HUES6 (cell line): ENCODE data around the gene RASSF8.

Experiments used
- H3K27ac ChIP-seq: 2 replicates; pipeline ENCODE4 v1.7.0; 2013; ENCODE audit warnings: low read depth, mild to moderate bottlenecking, low read length, inconsistent platforms
- H3K27me3 ChIP-seq: 2 replicates; pipeline ENCODE4 v1.6.1; 2013; ENCODE audit warnings: low read length; ENCODE audit not compliant: control insufficient read depth, insufficient read depth
- H3K36me3 ChIP-seq: 2 replicates; pipeline ENCODE4 v1.6.1; 2013; ENCODE audit warnings: low read length; ENCODE audit not compliant: control insufficient read depth, insufficient read depth
- H3K4me1 ChIP-seq: 2 replicates; pipeline ENCODE4 v1.6.1; 2013; ENCODE audit warnings: low read length; ENCODE audit not compliant: control insufficient read depth, insufficient read depth
- H3K4me3 ChIP-seq: 2 replicates; pipeline ENCODE4 v1.5.1; 2013; ENCODE audit warnings: low read depth, low read length
- H3K9ac ChIP-seq: one replicate; pipeline ENCODE4 v1.6.1; 2013; ENCODE audit warnings: mild to moderate bottlenecking, low read length
- H3K9me3 ChIP-seq: 2 replicates; pipeline ENCODE4 v1.6.1; 2013; ENCODE audit warnings: low read depth, low read length; ENCODE audit not compliant: control insufficient read depth, insufficient read depth

Gene RASSF8

DNA sequence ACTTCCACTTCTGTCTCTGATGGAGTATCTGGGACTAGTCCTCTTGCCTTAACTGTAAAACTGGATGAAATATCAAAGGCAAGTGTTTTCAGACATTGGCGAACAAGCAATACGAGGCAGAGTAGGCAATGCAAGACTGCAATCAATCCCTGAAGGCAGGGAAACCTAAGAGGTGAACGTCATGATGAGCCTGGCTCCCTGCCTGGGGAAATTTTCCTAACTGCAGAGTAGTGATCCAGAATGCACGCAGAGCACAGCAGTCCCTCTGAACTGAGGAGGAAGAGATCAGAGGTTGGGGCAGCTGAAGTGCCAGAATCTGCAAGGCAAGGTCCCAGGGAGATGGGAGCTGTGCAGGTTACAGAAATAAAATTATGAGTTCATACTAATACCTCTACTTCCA lies 147.9 kb downstream of the RASSF8 start:
- Histone ChIP-seq H3K36me3 (no peaks in the 10 kb centered on the region), H3K27ac (no peak overlapping the region), H3K9ac (no peak overlapping the region), H3K9me3 (no peaks in the 10 kb centered on the region), H3K4me1 (peaks cover 22% of the 10 kb centered on the region), H3K4me3 (no peak overlapping the region), H3K27me3 (0 out of 2 replicates have a peak, but pooled peaks cover 4% of the 10 kb centered on the region)

DNA sequence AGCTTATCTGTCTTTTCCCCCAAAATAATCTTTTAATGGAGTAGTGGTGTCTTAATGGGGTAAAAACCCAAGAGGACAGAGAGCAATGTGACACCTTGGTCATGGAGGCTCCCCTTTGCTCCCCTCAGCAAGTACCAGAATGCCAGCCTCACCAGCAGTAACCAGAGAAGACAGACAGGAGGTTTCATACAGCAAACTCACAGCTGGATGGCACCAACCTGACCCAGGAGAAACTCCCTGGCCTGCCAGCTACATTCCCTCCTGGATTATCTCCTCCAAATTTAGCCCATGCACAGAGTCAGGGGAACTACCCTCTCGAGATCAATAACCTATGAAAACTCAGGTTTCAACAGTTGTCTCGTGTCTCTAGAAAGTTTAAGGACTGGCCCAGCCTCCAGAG lies 150.4 kb downstream of the RASSF8 start:
- H3K9me3 ChIP-seq: no peaks in the 10 kb centered on the region
- no peaks in the 10 kb centered on the region for H3K36me3 ChIP-seq
- no peak overlapping the region for H3K27ac ChIP-seq
- peaks cover 40% of the 10 kb centered on the region for H3K4me1 ChIP-seq
- H3K27me3 ChIP-seq: no peaks in the 10 kb centered on the region
- no peak overlapping the region for H3K4me3 ChIP-seq
- H3K9ac ChIP-seq: no peak overlapping the region

DNA sequence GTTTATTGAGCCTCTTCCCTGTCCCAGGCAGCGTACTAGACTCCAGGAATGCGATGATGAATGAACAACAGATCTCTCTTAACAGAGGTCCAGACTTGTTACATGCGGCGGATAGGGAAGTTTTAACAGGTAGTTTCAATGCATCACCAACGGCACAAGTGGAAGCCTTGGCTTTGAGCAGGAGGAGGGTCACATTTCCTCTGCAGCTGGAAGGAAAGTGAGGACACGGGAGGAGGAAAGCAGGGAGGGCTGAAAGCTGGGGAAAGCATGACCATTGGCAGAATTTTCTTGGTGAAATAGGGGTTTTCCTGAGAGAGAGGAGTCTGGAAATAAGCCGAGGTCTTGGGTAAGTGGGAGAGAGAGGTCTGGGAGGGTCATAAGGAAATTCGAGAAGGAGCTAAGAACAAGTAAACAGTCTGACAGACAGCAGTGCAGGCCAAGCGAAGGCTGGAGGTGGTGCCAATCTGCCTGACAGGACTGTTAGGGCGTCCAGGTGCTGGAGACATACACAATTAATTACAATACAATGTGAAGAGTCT lies 150.9 kb downstream of the RASSF8 start:
- Histone ChIP-seq H3K27me3 (peaks cover under 1% of the 10 kb centered on the region; the same call in 1 of the 2 replicates), H3K4me1 (peaks cover 40% of the 10 kb centered on the region)

DNA sequence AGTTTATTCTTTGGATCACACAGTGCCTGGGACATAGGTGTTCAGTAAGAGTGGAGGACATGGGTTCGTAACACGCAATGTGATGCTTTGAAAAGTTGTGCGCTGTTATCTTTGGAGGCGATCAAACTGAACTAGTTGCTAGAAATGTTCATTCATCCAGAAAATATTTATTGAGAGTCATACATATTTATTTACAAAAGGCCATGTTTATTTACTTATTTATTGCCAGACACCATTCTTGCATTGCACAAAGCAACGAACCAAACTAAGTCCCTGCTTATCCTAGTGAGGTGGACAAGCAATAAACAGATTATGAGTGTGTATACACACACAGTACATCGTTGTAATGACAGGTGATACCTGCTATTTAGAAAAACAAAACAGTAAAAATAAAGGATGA lies 153.8 kb downstream of the RASSF8 start:
- no peaks in the 10 kb centered on the region for H3K36me3 ChIP-seq
- no peak overlapping the region for H3K9ac ChIP-seq
- H3K27me3 ChIP-seq: peaks cover 23% of the 10 kb centered on the region
- peaks cover 65% of the 10 kb centered on the region for H3K4me1 ChIP-seq
- H3K27ac ChIP-seq: no peak overlapping the region
- H3K4me3 ChIP-seq: peak overlapping the region; percentile 66
- H3K9me3 ChIP-seq: no peaks in the 10 kb centered on the region

More for the DNA sequence above, 150.9 kb downstream of the RASSF8 start:
- Histone ChIP-seq H3K27ac (no peak overlapping the region), H3K36me3 (no peaks in the 10 kb centered on the region), H3K9me3 (no peaks in the 10 kb centered on the region), H3K4me3 (no peak overlapping the region), H3K9ac (no peak overlapping the region)

DNA sequence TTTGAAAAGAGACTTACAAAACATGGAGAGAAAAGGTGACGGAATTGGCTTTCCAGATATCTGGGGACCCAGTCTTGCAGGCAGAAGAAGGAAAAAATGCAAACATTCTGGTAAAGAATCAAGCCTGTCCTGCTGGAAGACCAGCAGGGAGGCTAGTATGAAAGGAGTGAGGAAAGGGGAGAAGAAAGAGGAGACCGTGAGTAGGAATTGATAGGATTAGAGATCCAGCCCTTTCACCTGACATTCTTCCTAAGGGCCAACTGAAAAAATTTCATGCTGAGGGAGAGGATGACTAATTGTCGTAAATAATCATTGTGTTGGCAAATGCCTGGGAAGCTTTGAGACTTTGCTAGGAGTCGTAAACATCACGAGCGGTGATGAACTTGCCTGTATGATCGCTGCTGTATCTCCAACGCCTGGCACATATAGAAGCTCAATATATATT lies 154.2 kb downstream of the RASSF8 start:
- peaks cover 23% of the 10 kb centered on the region for H3K27me3 ChIP-seq

DNA sequence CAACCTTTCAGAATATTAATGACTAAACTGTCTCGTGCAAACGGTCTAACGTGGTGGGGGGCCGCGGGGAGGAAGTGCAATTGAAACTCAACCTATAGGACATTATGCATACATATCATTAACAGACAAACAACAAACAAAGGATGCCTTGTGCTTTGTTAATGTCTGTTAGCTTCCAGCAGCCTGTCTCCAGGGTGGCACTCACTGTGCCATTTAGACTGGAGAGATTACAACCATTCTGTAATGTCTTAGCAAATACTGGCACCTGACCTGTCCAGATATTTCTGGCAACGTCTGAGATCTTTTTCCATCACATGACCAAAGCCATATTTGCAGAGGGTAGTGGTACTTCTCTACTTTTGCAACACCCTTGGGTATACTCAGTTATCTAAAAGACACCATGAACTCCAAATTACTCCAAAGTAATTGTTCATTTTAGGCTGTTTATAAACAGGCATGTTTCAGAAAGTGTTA lies 154.7 kb downstream of the RASSF8 start:
- Histone ChIP-seq H3K27me3 (peaks cover 23% of the 10 kb centered on the region), H3K27ac (peak overlapping the region; percentile 91; the same call in 1 of the 2 replicates), H3K36me3 (no peaks in the 10 kb centered on the region), H3K9me3 (no peaks in the 10 kb centered on the region), H3K4me3 (peak overlapping the region; percentile 66), H3K4me1 (peaks cover 65% of the 10 kb centered on the region), H3K9ac (peak overlapping the region; percentile 83)

More for the DNA sequence above, 154.2 kb downstream of the RASSF8 start:
- peak overlapping the region; percentile 83 for H3K9ac ChIP-seq
- peaks cover 65% of the 10 kb centered on the region for H3K4me1 ChIP-seq
- H3K9me3 ChIP-seq: no peaks in the 10 kb centered on the region
- H3K4me3 ChIP-seq: peak overlapping the region; percentile 66
- H3K27ac ChIP-seq: peak overlapping the region; percentile 91; the same call in 1 of the 2 replicates
- no peaks in the 10 kb centered on the region for H3K36me3 ChIP-seq

DNA sequence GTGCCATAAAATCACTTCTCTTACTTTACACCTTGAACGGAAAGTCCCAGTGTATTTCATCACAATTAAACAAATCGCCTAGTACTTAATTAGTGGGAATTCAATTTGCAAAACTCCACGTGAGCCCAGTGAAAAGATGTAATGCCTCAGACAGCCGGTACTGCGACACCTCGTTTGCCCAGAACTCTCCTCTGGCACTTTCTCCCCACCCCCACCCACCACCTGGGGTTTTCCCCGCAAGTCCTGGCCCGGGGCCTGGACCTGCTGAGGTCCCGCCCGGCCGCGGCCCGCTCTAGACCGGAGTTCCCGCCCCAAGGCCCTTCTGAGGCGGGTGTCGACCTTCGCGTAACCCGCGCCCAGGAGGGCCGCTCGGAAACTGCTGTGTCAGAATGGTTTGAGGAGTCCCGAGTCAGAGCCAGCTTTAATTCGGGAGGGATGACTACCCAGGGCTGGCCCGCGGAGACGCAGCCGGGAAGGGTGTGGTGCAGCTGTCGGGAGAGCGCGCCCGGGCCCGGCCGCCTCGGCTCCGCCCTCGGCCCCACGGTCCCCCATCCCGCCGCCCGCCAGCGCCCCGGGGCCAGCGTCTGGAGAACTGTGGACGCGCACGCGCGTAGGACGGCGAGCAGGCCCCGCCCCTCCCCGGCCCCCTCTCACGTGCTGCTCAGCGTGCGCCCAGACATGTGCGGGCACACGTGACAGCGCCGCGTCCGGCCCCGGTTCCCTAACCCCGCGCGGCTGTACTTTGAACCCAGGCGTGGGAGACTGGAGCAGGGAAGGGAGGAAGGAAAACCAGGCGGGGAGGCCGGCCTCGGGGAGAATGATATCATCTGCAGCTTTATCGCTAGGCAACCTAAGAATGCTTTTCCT lies 155.6 kb downstream of the RASSF8 start:
- Histone ChIP-seq H3K36me3 (no peaks in the 10 kb centered on the region), H3K27me3 (peaks cover 25% of the 10 kb centered on the region), H3K9ac (peak overlapping the region; percentile 83), H3K27ac (peak overlapping the region; percentile 91), H3K9me3 (no peaks in the 10 kb centered on the region), H3K4me3 (peak overlapping the region; percentile 66), H3K4me1 (peaks cover 62% of the 10 kb centered on the region)

DNA sequence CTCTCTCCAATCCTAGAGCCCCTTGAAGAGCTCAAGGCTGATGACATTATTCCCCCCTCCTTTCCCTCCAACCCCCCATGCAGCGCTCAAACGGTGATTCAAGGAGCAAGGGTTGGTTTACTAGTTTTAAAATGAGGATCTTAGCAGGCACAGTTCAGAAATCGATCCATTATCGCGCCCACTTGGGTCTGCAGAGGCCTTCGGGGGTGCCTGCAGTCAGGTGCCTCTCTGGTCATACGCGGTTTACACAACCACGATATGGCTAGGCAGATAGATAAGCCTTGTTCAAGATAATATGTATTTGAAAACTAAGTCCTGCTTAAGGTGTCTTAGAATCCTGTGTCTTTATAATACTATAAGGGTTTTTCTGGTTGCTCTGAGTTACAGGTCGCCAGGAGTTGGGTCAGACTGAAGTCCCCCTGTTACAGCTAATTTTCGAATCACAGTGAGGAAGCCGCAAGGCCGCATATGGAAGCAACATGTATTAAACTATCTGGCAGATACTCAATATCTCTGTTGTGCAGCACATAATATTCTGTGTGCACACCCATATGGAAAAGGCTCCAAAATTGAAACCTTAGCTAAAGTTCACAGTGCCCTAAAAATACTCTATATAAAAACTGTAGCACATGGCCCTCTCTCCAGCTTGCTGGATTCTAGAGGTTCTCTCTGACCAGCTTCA lies 156.4 kb downstream of the RASSF8 start:
- Histone ChIP-seq H3K36me3 (no peaks in the 10 kb centered on the region), H3K9ac (peak overlapping the region; percentile 20), H3K27ac (no peak overlapping the region), H3K4me3 (peak overlapping the region; percentile 66), H3K9me3 (no peaks in the 10 kb centered on the region), H3K27me3 (peaks cover 32% of the 10 kb centered on the region), H3K4me1 (peaks cover 55% of the 10 kb centered on the region)

DNA sequence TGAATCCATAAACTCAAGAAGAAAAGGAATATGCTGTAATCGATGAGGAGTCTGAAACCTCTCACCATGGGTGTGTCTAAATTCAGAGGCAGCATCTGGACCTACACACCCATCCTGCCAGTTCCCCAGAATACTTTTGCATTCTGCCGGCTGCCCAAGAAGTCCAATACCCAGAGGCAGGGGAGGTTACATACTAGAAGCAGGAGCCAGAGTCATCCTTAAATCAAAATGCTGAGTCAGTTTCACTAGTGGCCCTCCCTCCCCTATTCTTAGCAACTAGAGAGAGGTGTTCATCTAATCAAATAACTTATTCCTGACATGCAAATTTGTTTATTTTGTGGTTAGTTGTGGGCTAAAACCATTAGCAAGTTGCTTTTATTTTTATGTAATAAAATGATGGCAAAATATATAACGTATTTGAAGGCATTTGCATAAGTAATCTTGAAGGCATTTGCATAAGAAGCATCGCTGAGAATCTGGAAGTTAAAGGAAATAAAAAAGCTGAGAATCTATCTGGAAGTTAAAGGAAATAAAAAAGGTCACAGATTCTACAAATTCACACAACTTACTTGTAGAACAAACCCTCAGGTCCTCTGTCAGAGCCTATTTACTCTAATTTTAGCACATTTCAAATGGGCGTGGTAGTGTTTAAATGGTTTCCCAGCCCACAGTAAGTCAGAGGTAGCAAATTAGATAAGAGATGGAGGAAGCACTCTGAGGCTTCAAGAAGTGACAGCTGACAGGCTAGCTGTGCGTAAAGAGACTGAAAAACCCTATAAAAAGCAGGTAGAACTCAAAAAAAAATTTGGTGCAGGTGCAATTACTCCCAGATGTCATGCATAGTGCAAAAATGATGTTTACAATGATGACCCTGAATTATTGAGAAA lies 158.6 kb downstream of the RASSF8 start:
- Histone ChIP-seq H3K27me3 (peaks cover 54% of the 10 kb centered on the region), H3K9ac (no peak overlapping the region), H3K9me3 (no peaks in the 10 kb centered on the region), H3K36me3 (no peaks in the 10 kb centered on the region), H3K4me1 (peaks cover 44% of the 10 kb centered on the region), H3K27ac (no peak overlapping the region), H3K4me3 (no peak overlapping the region)

DNA sequence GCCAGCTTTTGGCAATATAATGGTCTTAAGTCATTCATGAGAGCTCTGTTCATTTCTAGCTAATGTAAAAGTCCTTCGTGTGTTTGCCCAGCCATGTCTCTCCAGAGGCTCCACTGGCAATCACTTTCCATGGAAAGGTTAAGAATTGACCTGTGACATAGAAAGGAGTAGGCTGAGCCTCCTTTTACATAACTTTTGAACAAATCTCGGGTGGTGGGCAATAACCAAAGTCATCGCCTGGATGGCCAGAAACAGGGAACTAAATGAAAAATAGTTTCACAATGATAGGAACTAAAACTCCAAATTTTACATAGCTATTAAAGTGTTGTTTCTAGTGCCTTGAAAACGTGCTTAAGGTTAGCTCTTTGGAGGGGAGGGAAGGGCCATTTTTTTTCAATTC lies 159.8 kb downstream of the RASSF8 start:
- Histone ChIP-seq H3K9me3 (no peaks in the 10 kb centered on the region), H3K4me1 (peaks cover 36% of the 10 kb centered on the region), H3K36me3 (no peaks in the 10 kb centered on the region), H3K27me3 (peaks cover 66% of the 10 kb centered on the region), H3K4me3 (no peak overlapping the region), H3K27ac (no peak overlapping the region), H3K9ac (no peak overlapping the region)
